ENCODE data around the gene ROCK1.

The ROCK1 gene

DNA sequence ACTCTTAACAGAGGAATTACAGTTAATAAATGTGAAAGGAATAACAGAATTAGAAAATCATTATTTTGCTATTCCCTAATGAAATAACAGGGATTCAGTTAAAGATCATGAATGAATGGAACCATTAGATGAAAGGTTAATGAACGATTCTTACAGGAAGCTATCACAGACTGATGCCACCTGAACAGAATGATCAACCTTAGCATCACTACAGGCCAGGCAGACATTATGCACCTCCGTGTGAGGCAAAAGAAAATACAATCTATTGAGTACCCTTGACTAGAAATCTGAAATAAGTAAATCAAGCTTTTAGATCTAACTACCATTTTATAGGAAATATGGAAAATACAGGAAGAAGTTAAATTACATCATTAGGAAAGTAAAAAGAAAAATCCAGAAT, 10.4 kb downstream of the ROCK1 start:
- DNase-seq: no peak

DNA sequence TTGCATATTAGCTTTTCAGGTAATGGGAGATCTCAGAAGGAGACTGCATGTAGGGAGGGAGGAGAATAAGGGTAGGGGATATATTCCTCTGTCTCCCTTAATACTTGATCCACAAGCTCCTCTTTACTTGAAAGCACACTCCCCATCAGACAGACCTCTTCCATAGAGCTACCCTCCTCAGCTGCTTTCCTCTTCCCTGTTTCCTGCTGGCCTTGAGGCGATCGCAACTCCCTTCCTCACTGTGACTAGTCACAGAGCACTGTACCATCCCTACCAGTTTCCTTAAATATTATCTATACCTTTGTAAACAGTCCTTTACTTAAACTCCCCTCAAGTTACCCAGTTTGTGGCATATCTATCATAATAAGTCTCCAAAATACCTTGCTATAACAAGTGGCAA, 10.9 kb downstream of the ROCK1 start:
- DNase-seq: no peak

DNA sequence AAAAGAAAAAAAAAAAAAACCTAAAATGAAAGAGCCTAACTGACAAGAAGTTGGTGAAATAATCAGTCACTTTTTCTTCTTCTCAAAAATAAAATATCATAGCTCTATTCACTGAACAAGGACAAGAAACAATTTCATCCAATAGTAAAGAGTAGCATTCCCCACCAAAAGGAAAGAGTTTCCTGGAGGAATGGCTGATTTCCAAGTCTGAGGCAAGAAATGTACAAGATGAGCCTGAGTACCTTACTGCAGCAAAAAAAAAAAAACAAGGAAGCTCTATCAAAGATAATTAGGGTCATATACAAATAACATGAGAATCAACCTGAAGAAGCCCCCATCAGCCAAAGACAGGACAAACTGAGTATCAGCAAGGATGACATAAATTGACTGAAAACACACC, 11.5 kb downstream of the ROCK1 start:
- no peak for DNase-seq

DNA sequence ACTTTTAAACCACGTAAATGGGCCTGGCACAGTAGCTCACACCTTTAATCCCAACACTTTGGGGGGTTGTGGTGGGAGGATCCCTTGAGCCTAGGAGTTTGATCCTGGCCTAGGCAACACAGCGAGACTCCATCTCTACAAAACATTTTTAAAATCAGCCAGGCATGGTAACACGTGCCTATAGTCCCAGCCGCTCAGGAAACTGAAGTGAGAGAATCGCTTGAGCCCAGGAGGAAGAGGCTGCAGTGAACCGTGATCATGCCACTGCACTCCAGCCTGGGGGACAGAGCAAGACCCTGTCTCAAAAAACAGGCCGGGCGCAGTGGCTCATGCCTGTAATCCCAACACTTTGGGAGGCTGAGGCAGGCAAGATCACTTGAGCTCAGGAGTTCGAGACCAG, 12.2 kb downstream of the ROCK1 start:
- DNase-seq: no peak

DNA sequence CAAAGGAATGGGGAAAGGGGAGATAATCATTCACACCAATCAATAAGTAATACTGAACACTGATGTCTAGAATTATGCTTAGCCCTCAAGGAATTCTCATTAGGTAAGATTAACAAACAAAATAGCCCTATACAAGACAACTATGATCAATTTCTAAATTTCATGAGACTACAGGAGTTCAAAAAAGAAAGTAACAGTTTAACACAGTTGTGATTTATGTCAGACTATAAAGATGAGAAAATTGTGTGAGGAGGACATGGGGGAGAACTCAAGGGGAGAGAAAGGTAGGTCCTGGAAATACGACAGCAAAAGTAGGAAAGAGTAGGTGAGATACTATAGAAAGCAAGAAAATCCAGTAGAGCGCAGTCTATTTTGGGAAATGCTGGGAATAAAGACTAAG, 14.9 kb downstream of the ROCK1 start:
- no peak for DNase-seq

DNA sequence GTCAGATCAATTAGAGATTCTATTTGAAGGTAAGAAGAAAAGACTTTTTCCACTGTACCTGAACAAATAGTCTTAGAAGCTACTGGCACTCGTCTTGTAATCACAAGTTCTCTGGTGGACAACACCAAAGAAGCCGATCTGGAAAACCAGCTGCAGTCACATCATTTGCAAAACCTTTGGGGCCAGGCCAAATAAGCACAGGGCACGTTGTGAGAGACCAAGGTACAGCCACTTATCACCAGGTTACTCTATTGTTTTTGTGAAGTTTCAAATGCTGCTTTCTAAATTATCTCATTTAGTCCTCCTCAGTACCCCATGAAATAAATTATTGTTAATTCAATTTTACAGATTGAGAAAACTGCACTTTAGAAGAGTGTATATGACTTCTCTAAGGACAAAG, 18.5 kb downstream of the ROCK1 start:
- no peak for DNase-seq

DNA sequence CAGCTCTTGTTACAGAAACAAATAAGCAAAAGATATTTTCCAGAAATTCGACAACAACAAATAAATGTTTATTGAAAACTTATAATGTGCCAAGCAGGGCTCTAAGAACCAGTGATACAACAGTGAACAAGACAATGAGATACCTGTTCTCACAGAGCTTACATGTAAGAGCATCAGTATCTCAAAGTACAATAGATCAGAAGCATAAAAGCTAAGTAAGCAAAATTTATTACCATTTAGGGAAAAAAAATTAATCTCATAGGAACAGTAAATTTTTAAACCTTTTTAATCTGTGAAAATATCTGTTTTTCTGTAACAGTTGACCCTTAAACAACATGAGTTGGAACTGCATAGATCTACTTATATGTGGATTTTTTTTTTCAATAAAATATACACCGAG, 20.9 kb downstream of the ROCK1 start:
- no peak for DNase-seq

DNA sequence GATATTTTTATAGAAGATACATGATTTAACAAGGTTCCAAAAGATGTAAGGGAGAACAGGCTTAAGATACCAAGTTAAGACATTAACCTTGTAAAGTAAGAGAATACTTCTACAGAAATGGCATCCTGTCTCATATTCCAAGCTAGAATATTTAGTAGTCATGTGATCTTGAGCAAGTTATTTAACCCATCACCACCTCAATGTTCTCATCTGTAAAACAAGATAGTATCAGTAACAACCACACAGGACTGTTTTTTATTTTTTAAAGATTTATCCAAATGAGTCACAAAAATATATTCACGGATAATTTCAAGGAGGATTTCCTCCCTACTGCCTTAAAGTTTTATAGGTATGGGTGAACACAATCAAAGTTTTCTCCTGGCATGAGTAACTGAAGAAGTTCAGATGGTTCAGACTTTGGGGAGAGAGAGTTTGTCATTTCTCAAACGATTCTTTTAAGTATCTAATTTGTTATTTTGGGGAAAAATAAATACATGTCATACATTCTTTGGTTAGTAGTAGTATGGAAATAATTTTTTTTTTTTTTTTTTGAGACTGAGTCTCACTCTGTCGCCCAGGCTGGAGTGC, 25.9 kb downstream of the ROCK1 start:
- DNase-seq: no peak

DNA sequence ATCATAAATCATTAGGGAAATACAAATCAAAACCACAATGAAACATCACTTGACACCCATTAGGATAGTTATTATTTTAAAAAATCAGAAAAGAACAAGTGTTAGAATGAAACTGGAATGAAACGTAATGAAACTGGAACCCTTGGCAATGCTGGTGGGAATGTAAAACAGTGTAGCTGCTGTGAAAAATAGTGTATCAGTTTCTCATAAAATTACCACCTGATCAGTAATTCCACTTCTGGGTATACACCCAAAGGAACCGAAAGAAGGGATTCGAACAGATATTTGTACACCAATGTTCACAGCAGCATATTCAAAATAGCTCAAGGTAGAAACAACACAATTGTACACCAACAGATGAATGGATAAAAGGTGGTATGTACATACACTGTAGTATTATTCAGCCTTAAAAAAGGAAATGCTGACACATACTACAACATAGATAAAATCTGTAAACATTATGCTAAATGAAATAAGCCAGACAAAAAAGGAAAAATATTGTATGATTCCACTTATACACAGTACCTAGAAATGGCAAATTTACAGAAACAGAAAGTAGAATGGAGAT, 27.0 kb downstream of the ROCK1 start:
- DNase-seq: no peak

DNA sequence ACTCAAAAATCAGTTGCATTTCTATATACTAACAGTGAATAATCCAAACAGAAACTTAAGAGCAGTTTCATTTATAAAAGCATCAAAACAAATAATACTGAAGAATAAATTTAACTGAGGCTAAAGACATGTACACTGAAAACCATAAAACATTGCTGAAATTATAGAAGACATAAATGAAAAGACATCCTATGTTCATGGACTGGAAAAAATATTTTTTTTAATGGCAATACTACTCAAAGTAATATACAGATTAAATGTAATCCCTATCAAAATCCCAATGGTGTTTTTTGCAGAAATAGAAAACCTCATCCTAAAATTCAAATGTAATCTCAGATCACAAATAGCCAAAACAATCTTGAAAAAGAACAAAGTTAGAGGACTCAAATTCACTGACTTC, 28.6 kb downstream of the ROCK1 start:
- DNase-seq: no peak

DNA sequence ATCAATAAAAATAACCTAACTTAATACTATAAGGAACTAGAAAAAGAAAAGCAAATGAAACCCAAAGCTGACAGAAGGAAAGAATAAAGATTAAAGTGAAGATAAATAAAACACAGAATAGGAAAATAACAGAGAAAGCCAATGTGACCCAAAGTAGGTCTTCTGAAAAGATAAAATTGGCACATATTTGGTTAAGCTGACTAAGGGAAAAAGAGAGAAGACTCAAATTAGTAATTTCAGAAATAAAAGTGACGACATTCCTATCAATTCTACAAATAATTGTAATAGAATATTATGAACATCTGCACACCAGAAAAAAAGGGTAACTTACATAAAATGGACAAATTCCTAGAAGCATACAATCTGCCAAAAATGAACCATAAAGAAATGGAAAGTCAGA, 30.2 kb downstream of the ROCK1 start:
- no peak for DNase-seq

DNA sequence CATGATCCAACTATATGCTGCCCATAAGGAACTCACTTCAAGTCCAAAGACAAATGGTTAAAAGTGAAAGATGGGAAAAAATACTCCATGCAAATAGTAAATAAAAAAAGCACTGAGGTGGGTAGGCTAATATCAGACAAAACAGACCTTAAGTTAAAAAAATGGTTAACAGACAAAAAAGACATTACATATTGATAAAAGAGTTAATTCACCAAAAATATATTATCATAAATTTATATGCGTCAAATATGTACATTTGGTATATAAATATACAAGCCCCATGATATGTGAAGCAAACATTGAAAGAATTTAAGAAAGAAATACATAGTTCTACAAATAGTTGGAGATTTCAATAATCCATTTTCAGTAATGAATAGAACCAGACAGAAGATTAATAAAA, 31.0 kb downstream of the ROCK1 start:
- DNase-seq: no peak

DNA sequence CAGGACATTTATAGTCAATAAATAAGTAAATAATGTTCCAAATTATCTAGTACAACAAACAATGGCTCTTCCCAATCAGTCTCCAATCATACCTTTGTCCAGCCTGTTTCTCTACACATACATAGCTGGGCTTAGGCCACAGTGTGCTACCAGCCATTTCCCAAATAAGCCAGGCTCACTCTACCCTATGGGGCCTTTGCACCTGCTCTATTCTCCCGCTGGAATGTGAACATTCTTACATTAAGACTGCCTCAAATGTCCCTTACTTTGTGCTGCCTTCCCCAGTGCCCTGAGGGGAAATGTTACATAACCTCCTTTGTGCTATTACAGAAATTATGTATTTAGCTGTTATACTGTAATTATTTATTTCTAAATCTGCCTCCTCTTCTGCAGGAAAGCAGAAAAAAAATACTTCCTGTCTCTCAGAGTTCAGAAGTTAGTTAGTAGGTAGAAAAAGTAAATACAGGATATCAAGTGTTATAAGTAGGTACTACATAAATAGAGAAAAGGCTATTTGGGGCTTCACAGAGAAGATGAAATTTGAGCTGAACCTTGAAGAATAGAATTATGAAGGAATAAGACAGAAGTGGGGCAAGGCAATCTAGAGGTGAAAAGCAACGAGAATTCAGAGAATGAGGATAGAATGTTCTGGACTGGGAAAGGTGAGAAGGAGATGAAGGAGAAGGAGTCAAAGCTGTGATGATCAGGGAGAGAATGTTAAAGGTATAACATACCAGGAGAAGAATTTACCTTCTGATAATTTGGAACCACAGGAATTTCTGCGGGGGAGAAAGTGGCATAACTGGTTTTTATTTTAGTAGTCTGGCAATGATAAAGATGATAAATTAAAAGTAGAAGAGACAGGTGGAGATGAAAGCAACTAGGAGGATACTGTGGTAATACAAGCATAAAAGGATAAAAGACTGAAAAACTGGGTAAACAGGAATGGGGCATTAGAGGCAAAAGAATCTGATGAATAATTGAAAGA, 37.0 kb downstream of the ROCK1 start:
- no peak for DNase-seq

DNA sequence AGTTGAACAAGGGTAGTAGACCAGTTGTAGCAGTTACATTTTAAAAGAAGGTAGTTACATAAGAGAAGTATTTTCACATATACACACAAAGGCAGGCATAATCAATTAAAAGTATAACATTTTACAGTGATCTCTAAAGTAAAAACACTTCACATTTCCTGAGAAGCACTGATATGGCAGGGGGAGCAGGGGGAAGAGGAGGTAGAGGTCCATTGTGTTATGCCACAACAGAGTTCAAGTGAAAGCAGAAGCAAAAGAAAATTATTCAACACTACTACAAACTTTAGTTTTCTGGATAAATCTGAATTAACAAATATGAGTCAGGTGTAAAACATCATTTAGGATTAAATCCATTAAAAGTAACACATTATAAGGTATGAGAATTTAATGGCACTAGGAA, 38.4 kb downstream of the ROCK1 start:
- DNase-seq: no peak

DNA sequence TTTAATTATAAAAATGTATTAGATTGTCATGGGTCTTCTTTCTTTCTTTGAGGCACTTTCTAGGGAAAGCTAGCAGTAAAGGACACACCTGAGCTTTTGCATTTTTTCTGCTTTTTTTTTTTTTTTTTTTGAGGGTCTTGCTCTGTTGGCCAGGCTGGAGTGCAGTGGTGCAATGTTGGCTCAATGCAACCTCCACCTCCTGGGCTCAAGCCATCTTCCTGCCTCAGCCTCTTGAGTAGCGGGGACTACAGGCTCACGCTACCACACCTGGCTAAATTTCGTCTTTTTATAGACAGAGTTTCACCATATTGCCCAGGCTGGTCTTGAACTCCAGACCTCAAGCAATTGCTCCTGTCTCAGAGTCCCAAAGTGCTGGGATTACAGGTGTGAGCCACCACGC, 40.5 kb downstream of the ROCK1 start:
- DNase-seq: no peak

DNA sequence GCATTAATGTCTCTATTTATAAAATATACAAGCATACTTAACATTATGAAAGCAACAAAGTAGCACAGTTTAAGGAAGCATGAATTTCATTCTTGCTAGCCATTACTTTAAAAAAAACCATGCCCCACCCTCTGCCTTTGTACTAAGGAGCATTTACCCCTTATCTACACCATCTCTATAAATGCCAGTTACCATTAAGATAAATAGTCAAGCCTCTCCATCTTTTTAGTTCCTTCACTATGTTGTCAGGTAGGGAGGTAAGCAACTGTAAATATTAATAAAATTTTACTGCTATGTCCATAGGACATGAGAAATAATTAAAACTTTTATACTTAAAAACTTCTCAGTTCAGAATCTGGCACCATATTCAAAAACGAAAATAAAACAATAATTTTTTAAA, 42.1 kb downstream of the ROCK1 start:
- no peak for DNase-seq

DNA sequence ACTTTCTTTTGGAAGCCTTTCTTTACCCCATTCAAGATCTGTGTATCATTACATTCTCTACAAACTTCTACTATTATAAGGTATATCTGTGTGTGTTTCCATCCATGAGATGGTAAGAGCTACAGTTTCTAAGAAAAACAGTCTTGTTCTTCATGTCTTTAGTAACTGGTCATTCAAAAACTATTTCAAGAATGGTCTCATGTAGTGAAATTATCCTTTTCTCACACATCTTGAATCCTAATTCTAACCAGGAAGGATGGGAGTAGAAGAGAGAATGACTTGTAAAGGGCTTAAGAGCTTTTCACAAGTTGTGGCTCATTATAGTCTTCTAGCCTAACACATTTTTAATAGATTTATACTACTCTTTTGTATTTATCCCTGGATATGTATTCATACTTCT, 47.3 kb downstream of the ROCK1 start:
- DNase-seq: no peak

DNA sequence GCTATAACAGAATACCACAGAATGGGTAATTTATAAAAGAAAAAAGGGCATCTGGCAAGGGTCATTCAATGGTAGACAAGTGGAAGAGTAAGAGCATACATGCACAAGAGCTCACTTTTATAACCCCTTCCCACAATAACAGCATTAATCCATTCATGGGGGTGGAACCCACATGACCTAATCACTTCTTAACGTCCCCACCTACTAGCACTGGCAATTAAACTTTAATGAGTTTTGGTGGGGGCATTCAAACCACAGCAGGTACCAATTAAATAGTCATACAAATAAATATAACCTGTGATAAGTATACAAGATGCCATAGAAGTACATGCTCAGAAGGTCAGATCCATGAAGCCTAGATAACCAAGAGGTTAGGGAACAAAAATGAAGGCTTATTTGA, 48.6 kb downstream of the ROCK1 start:
- no peak for DNase-seq

DNA sequence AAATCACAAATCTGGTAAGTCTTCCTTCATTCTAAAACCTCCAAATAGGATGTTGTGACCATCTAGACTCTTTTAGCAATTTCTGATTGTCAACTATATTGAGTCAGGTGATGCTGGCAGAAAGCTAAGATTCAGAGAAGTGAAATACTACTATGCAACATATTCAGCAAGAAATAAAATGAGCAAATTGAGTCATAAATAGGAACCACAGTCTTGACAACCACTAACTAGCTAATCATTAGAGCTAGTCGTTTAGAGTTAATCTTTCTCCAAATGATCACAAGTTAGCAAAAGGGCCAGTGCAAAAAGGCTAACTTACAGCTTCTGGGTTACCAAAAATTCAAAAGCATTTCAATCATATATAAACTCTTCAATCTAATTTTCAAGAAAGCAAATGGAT, 54.5 kb downstream of the ROCK1 start:
- no peak for DNase-seq

DNA sequence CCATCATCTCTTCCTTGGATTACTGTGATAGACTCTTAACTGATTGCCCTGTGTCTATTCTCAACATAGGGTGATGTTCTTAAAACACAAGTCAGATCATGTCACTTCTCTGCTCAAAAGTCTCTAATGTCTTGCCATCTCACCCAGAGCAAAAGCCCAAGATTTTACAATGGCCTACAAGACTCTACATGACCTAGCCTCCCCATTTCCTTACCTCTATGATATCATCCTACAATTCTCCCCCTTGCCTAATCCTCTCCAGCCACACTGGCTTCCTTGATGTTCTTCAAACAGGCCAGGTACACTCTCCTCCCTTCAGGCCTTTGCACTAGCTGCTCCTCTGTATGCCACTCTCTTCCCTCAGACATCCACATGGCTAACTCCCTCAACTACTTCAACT, 55.1 kb downstream of the ROCK1 start:
- DNase-seq: no peak

DNA sequence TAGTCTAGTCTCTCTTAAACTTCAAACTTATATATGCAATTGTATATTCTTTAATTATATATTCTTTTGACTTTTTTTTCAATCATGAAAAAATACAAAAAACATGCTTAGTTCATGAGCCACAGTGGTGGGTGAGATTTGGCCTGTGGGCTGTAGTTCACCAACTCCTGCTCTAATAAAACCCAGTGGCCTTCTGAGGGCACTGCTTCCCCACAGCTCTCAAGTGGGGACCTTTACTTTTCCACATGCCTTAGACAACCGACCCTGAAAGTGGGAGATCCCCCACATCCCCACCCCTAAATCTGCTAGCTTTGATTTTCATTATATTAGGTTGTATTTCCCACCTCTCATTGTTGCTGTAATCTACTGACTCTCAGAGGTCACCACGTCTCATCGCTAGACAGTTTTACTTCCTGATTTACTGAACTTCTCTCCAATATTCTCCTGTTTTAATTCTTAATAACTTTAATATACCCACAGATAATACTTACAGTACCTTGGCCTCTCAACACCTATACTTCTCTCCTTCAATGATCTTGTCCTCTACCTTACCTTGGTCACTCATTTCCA, 57.3 kb downstream of the ROCK1 start:
- no peak for DNase-seq

DNA sequence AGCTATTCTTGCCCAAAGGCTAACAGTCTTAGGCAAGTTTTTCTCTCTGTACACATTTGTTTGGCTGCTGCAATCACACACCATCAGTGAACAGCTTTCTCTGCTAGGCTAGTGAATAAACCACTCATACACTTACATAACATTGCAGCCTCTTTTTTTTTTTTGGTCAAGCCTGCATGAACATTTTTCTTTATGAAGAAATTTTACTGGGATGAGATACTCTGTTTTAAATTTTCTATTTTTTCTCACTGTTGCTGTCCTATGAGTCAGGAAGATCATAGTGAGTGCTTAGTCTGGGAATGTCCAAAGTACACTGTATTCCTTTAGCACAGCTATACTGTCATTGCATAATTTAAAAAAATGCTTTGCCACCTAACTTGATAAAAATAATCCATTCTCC, 58.5 kb downstream of the ROCK1 start:
- no peak for DNase-seq

DNA sequence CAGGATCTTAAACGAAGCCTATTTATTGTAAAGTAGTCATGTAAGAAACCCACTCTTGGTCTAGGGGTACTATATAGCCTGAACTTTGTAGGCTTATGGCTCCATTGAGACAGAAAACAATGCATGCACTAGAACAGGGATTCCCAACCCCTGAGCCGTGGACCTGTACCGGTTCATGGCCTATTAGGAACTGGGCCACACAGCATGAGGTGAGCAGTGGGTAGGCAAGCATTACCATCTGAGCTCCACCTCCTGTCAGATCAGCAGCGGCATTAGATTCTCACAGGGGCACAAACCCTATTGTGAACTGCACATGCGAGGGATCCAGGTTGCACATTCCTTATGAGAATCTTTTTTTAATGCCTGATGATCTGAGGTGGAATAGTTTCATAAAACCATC, 59.2 kb downstream of the ROCK1 start:
- no peak for DNase-seq

DNA sequence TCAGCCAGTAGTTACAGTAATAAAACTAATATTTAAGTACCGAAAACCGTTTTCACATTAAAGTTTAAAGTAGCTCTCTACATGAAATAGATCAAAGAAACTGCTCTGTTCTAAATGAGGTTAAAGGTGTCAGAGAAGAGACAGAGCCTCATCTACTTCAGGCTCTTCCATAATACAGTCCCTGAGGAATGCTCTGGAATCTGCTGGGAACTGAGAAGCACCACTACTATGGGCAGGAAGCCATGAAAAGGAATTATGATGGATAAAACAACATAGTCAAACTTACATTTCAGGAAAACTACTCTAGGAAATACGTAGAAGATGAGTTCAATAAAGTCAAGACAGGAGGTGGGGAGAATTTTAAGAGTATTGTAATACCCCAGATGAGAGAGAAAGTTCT, 60.0 kb downstream of the ROCK1 start:
- no peak for DNase-seq

All from NCI-H526 (cell line).